Heart left ventricle (tissue), 13 donors: ENCODE data around the gene THSD4.

Source experiments
- CTCF ChIP-seq, 12 donors: fragments of 200-600 bp; sonication (generic) in 4 of 12; IDR thresholded peaks; one replicate each; pipeline versions ENCODE4 v1.5.0 to v1.8.0; 2018 to 2022; ENCODE audit warnings: antibody characterized with exemption in 12 of 12, mild to moderate bottlenecking in 5 of 12
- POLR2A ChIP-seq, 2 donors: fragments of 450-650 bp; IDR thresholded peaks; one replicate each; pipeline ENCODE4 v1.6.1; 2017; ENCODE audit warnings: antibody characterized with exemption in 2 of 2, mild to moderate bottlenecking in 2 of 2, moderate library complexity in 2 of 2
- donor health status: ischemic (EF 13 %, LVEDD 7.1; RV severe dilation, severe dysfunction).
- donor health status: DM: no; HTN: yes; CAD: no.
- donor health status: DM: no; HTN: no; CAD: no.
- donor health status: ischemic (EF 25% LVEDD 6.9; RV normal size, moderate dysfunction).
- donor health status: ischemic (EF 25% LVEDD 5.7; RV mildly dilated, moderate dysfunction).
- donor health status: ischemic (EF 35%, LVEDD 5.7; RV mildly dilated, moderate dysfunction).
- donor health status: nonischemic (EF 11% LVEDD 7.7; RV severe dilation, severe dysfunction).
- donor health status: DM: yes; HTN: yes; CAD: no.
- donor health status: PGD.
- donor health status: ischemic (EF 29% LVEDD 5.4; RV normal size, mild dysfunction).
- donor health status: nonischemic (EF 23%, LVEDD 6.1; RV moderate dilation, normal function).

- TF ChIP-seq CTCF (IDR thresholded peaks at IDR 0.05): no peak
- no peak for TF ChIP-seq POLR2A (IDR thresholded peaks at IDR 0.05)
Measured at GRCh38 chr15:71811036-71811736, 695.9 kb downstream of the THSD4 start.
